NOMO-1 treated with DMSO at 0.1 percent for 48 hours (cell line): ENCODE data around the gene CHD9.
A peak's percentile ranks its signal among the peaks of the same experiment; 100 is the strongest.
"Not testable (repeated sequence)": the region's sequence is repeated elsewhere in the genome, so short reads cannot be mapped to it uniquely, and the experiment has no call there.

ENCODE experiments used
- DNase-seq: peaks from one replicate; lab custom pipeline; 2025; ENCODE audit not compliant: unreplicated experiment; lab: John Stamatoyannopoulos, UW

The CHD9 gene

GRCh38 chr16:53045341-53046220 is 9.2 kb upstream of the CHD9 start:
- DNase-seq, result no peak

DNA sequence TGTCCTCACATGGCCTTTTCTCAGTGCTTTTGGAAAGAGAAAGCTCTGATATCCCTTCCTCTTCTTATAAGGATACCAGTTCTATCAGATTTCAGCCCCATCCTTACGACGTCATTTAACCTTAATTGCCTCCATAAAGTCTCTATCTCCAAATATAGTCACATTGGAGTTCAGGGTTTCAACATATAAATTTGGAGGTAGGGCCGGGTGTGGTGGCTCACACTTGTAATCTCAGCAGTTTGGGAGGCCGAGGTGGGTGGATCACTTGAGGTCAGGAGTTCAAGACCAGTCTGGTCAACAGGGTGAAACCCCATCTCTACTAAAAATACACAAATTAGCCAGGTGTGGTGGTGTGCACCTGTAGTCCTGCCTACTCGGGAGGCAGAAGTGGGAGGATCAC is 7.3 kb upstream of the CHD9 start:
- DNase-seq, result not testable (repeated sequence)

- no peak for DNase-seq
These were observed 6.5 kb upstream of the CHD9 start for GRCh38 chr16:53048139-53048915.

DNA sequence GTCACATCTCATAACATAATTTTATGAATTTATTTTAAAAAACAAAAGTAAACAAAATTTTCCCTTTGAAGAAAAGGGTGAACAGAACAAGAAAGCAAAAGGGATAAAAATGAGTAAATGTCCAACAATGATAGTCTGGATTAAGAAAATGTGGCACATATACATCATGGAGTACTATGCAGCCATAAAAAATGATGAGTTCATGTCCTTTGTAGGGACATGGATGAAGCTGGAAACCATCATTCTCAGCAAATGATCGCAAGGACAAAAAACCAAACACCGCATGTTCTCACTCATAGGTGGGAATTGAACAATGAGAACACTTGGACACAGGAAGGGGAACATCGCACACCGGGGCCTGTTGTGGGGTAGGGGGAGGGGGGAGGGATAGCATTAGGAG is 3.5 kb upstream of the CHD9 start:
- DNase-seq, result not testable (repeated sequence)

GRCh38 chr16:53052519-53053501 is 2.0 kb upstream of the CHD9 start, which contains the start of gene CHD9NB:
Gene CHD9NB (minus strand): TSS chr16:53052897. CDS start chr16:53044158, 8,739 bp downstream.
- DNase-seq, result peak; percentile 83

- peak; percentile 48 for DNase-seq
These were observed 673 bp upstream of the CHD9 start for GRCh38 chr16:53053967-53054669.

DNA sequence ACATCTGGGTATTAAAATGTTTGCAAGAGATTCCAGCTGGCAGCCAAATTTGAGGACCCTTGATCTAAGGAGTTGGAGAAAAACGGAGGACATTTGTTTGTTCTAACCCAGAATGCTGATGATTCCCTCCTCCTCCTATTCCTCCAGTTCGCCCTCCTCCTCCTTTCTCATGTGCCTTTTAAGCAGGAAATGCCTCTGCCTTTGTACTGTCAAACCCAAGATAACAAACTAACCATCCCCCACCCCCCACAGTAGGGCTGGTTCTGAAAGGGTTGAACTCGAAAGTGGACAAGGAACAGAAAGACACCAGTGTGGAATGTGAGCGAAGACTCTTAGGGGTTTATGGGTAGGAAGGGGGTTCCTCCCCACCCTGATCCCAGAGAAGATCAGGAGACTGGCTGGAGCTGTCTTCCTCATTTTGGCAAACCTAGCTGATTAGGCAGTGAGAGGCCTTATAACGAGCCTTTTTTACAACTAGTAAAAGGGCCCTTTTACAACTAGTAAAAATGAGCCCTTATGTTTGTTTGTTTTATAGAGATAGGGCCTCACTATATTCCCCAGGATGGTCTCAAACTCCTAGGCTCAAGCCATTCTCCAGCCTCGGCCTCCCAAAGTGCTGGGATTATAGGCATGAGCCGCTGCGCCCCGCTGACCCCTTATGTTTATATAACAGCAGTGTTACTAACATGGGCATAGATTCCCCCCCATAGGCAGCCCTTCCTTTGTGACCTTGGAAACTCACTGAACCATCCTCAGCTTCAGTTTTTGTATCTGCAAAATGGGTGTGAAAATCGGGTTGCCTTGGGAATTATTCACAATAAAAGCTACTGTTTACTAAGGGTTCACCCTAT is 975 bp downstream of the CHD9 start:
- DNase-seq, result peak; percentile 25

- no peak for DNase-seq
These were observed 1.6 kb downstream of the CHD9 start for GRCh38 chr16:53056392-53056881.

GRCh38 chr16:53057658-53058057 is 2.9 kb downstream of the CHD9 start:
- DNase-seq, result no peak

- DNase-seq, result no peak
These were observed 3.6 kb downstream of the CHD9 start for GRCh38 chr16:53058441-53058840.

- DNase-seq, result no peak
These were observed 4.1 kb downstream of the CHD9 start for GRCh38 chr16:53058882-53059281.

GRCh38 chr16:53059672-53060071 is 4.9 kb downstream of the CHD9 start:
- DNase-seq, result no peak

DNA sequence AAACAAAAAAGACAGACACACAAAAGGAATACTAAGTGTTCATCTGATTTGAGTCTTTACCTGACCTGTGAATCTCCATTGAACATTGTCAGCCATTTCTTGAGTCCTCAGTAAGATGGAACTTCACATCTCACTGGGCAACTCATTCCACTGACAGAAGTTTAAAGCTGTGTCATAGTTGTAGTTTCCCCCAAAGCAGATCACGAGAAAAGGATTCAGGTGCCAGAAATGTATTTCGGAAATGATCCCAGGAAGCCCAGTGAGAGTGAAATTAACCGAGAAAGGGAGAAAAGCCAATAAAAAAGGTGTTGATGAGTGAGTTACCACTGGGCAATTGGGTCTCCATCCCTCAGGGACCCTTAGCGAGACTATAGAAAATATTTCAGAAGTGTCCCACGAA is 6.5 kb downstream of the CHD9 start:
- no peak for DNase-seq

DNA sequence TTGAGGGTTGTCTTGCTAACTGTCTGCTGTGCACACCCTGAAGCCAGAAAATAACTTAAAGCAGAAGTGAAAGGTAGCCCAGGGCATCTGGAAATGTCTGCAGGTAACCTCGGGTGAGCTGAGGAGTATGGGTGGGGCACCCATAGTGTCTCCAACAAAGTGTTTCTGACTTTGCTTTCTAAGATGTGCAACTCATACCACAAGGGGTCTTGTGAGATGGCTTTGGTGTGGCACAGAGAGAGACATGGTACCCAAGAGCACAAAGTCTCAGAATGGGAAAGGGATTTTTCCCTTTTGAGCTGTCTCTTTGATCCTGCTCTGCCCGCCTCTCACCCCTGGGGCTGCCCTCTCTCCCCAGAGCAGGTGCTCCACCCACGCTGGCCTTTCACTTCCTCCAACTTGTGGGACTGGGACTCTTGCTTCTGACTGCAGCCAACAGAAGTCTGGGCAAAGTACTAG is 6.9 kb downstream of the CHD9 start:
- peak; percentile 63 for DNase-seq

DNA sequence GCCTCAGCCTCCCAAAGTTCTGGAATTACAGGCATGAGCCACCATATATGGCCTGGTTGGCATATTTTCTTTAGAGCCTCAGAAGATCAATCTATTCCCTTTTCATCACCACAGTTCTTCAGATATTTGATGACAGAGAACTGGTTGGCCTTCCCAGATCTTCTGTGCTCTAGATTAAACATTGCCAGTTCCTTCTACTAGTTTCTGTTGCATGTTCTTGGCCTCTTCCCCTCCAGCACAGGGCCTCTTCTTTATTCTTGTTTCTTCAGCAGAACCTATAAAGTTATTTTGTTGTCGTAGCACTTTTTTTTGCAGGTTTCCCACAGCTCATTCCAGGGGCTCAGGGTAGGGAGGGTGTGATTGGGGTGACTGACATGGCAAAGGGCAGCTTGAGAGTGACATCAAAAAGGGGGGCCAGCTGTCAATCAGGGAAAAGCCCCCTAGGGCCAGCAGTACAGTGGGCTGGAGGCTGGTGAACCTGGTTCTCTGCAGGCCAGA is 9.3 kb downstream of the CHD9 start:
- peak; percentile 7 for DNase-seq

GRCh38 chr16:53065461-53066061 is 10.8 kb downstream of the CHD9 start:
- DNase-seq, result no peak

- DNase-seq, result no peak
These were observed 12.9 kb downstream of the CHD9 start for GRCh38 chr16:53067675-53068074.

DNA sequence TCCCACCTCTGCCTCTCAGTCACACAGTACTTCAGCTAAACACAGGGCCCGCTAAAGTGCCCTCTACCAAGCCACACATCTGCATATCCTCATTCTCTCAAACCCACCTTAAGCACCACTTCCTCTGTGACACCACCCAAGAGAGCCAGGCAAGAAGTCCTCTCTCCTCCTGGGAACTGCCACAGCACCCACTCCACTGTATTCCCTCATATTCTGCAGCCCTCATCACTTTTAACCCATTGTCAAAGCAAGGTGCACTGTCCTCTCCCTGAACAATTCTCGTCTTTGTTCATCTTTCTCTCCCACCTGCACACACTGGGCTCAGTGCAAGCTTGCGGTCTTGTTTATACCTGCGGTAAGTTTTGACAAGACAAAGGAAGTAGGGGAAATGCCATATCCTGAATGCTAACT is 13.6 kb downstream of the CHD9 start:
- no peak for DNase-seq
